Trophoblast cell (in vitro differentiated cells and primary cell): ENCODE measurements around the gene MYBL2.
A peak's percentile ranks its signal among the peaks of the same experiment; 100 is the strongest.
"Not testable (repeated sequence)": the region's sequence is repeated elsewhere in the genome, so short reads cannot be mapped to it uniquely, and the experiment has no call there.

Experiments
- DNase-seq, 2 donors: peaks; one replicate each; pipeline ENCODE4 v3.0.0-alpha.2; 2016
- H2AFZ ChIP-seq: 2 replicates; pipeline ENCODE4 v1.6.1; 2013; ENCODE audit warnings: low read length, moderate library complexity, mild to moderate bottlenecking; ENCODE audit not compliant: insufficient read depth, poor library complexity
- H2AK5ac ChIP-seq: 2 replicates; pipeline ENCODE4 v1.6.1; 2013; ENCODE audit warnings: mild to moderate bottlenecking, low read length
- H2BK120ac ChIP-seq: 2 replicates; pipeline ENCODE4 v1.6.1; 2013; ENCODE audit warnings: low read length, mild to moderate bottlenecking, moderate library complexity; ENCODE audit not compliant: insufficient read depth, poor library complexity
- H2BK12ac ChIP-seq: 2 replicates; pipeline ENCODE4 v1.6.1; 2013; ENCODE audit warnings: mild to moderate bottlenecking, low read length, moderate library complexity
- H2BK5ac ChIP-seq: 2 replicates; pipeline ENCODE4 v1.6.1; 2013; ENCODE audit warnings: low read length, low read depth, moderate library complexity, mild to moderate bottlenecking; ENCODE audit not compliant: poor library complexity
- H3K14ac ChIP-seq: 2 replicates; pipeline ENCODE4 v1.6.1; 2013; ENCODE audit warnings: mild to moderate bottlenecking, low read length
- H3K18ac ChIP-seq: 2 replicates; pipeline ENCODE4 v1.6.1; 2013; ENCODE audit warnings: mild to moderate bottlenecking, low read length
- H3K23ac ChIP-seq: 2 replicates; pipeline ENCODE4 v1.6.1; 2013; ENCODE audit warnings: low read length
- H3K27ac ChIP-seq: 2 replicates; pipeline ENCODE4 v1.5.1; 2013; ENCODE audit warnings: low read depth, mild to moderate bottlenecking, inconsistent platforms, low read length, moderate library complexity
- H3K27me3 ChIP-seq: 2 replicates; pipeline ENCODE4 v1.6.1; 2013; ENCODE audit warnings: inconsistent platforms, mild to moderate bottlenecking, low read length, moderate library complexity; ENCODE audit not compliant: insufficient read depth
- H3K36me3 ChIP-seq, 2 experiments: 1 replicate in 1 of 2; 2 replicates in 1 of 2; pipeline ENCODE4 v1.6.1; 2013; ENCODE audit warnings: low read length in 2 of 2, mild to moderate bottlenecking in 2 of 2, moderate library complexity in 1 of 2; ENCODE audit not compliant: insufficient read depth in 2 of 2, control insufficient read depth in 1 of 2
- H3K4ac ChIP-seq: 2 replicates; pipeline ENCODE4 v1.6.1; 2013; ENCODE audit warnings: low read depth, mild to moderate bottlenecking, low read length, moderate library complexity
- H3K4me1 ChIP-seq, 2 experiments: 1 replicate in 1 of 2; 2 replicates in 1 of 2; pipeline ENCODE4 v1.6.1; 2013; ENCODE audit warnings: low read length in 2 of 2, mild to moderate bottlenecking in 2 of 2, moderate library complexity in 1 of 2; ENCODE audit not compliant: insufficient read depth in 2 of 2, control insufficient read depth in 1 of 2
- H3K4me2 ChIP-seq: 2 replicates; pipeline ENCODE4 v1.6.1; 2013; ENCODE audit warnings: inconsistent platforms, mild to moderate bottlenecking, low read length, moderate library complexity
- H3K4me3 ChIP-seq: 2 replicates; pipeline ENCODE4 v1.5.1; 2013; ENCODE audit warnings: mild to moderate bottlenecking, low read depth, low read length, inconsistent platforms
- H3K79me1 ChIP-seq: one replicate; pipeline ENCODE4 v1.6.1; 2013; ENCODE audit warnings: low read length
- H3K79me2 ChIP-seq: 2 replicates; pipeline ENCODE4 v1.6.1; 2013; ENCODE audit warnings: low read length, mild to moderate bottlenecking; ENCODE audit not compliant: control insufficient read depth, insufficient read depth, poor library complexity
- H3K9ac ChIP-seq: 2 replicates; pipeline ENCODE4 v1.6.1; 2013; ENCODE audit warnings: mild to moderate bottlenecking, low read length
- H3K9me3 ChIP-seq: 2 replicates; pipeline ENCODE4 v1.6.1; 2013; ENCODE audit warnings: low read depth, mild to moderate bottlenecking, control low read depth, inconsistent platforms, low read length; ENCODE audit not compliant: insufficient read depth
- H4K12ac ChIP-seq: 2 replicates; pipeline ENCODE4 v1.6.1; 2013; ENCODE audit warnings: low read depth, mild to moderate bottlenecking, low read length, moderate library complexity
- H4K8ac ChIP-seq: 2 replicates; pipeline ENCODE4 v1.6.1; 2013; ENCODE audit warnings: low read depth, mild to moderate bottlenecking, low read length, moderate library complexity
- H4K91ac ChIP-seq: one replicate; pipeline ENCODE4 v1.6.1; 2013; ENCODE audit warnings: low read depth, mild to moderate bottlenecking, low read length, moderate library complexity
- WGBS: extraction: QIAGEN DNeasy Blood & Tissue Kit; methylation state at CpG from one replicate; pipeline ENCODE4 v1.1.7; 2013; ENCODE audit warnings: missing lambda C conversion rate; ENCODE audit not compliant: insufficient read length, insufficient coverage; ENCODE audit errors: extremely low coverage; 5-methylcytosine and 5-hydroxymethylcytosine counted together

Gene MYBL2

GRCh38 chr20:43755390-43755789 is 88.5 kb downstream of the MYBL2 start:
- no peak overlapping the region for H3K27ac ChIP-seq
- H4K12ac ChIP-seq, result no peak overlapping the region
- H4K8ac ChIP-seq, result no peak overlapping the region
- H3K4ac ChIP-seq, result no peak overlapping the region
- H3K4me2 ChIP-seq, result no peak overlapping the region
- H3K14ac ChIP-seq, result no peak overlapping the region
- no peak overlapping the region for H2BK5ac ChIP-seq
- H3K79me1 ChIP-seq, result no peaks in the 10 kb centered on the region
- DNase-seq, result no peak
- no peak overlapping the region for H3K23ac ChIP-seq
- H2BK120ac ChIP-seq, result no peak overlapping the region
- H3K9me3 ChIP-seq, result no peaks in the 10 kb centered on the region
- no peak overlapping the region for H3K9ac ChIP-seq
- no peak overlapping the region for H2AFZ ChIP-seq
- H2BK12ac ChIP-seq, result no peak overlapping the region
- H4K91ac ChIP-seq, result no peak overlapping the region
- H3K36me3 ChIP-seq, result no peaks in the 10 kb centered on the region
- no peak overlapping the region for H3K18ac ChIP-seq
- H3K27me3 ChIP-seq, result no peaks in the 10 kb centered on the region
- no peaks in the 10 kb centered on the region for H3K4me1 ChIP-seq
- H3K79me2 ChIP-seq, result no peaks in the 10 kb centered on the region
- WGBS, result no CpG with 5 or more reads among the region's 7 CpGs
- H2AK5ac ChIP-seq, result no peak overlapping the region
- no peak overlapping the region for H3K4me3 ChIP-seq

- no peak overlapping the region for H2AK5ac ChIP-seq
- H3K23ac ChIP-seq, result no peak overlapping the region
- no peak overlapping the region for H3K18ac ChIP-seq
- no peaks in the 10 kb centered on the region for H3K79me1 ChIP-seq
- no peak overlapping the region for H2BK5ac ChIP-seq
- no peak overlapping the region for H3K9ac ChIP-seq
- no peaks in the 10 kb centered on the region for H3K36me3 ChIP-seq
- H2AFZ ChIP-seq, result no peak overlapping the region
- DNase-seq, result no peak
- H4K8ac ChIP-seq, result no peak overlapping the region
- no peak overlapping the region for H4K91ac ChIP-seq
- no peaks in the 10 kb centered on the region for H3K4me1 ChIP-seq
- no peak overlapping the region for H3K27ac ChIP-seq
- WGBS, result no CpG with 5 or more reads among the region's 8 CpGs
- H2BK120ac ChIP-seq, result no peak overlapping the region
- no peak overlapping the region for H3K4me2 ChIP-seq
- no peak overlapping the region for H3K4me3 ChIP-seq
- H3K27me3 ChIP-seq, result no peaks in the 10 kb centered on the region
- H3K9me3 ChIP-seq, result no peaks in the 10 kb centered on the region
- no peaks in the 10 kb centered on the region for H3K79me2 ChIP-seq
- no peak overlapping the region for H4K12ac ChIP-seq
- H3K14ac ChIP-seq, result no peak overlapping the region
- H2BK12ac ChIP-seq, result no peak overlapping the region
- no peak overlapping the region for H3K4ac ChIP-seq
These were observed 88.9 kb downstream of the MYBL2 start for GRCh38 chr20:43755851-43756250.

- peak overlapping the region; percentile 53 for H3K9ac ChIP-seq
- H3K36me3 ChIP-seq, H3K27ac ChIP-seq, H3K4me1 ChIP-seq, H4K8ac ChIP-seq, H3K14ac ChIP-seq, H3K9me3 ChIP-seq, H3K4ac ChIP-seq, H2BK12ac ChIP-seq, DNase-seq, H4K12ac ChIP-seq, H2BK5ac ChIP-seq, H3K27me3 ChIP-seq, H4K91ac ChIP-seq, H2AFZ ChIP-seq, H3K79me1 ChIP-seq, H2BK120ac ChIP-seq, H3K79me2 ChIP-seq, H3K4me2 ChIP-seq, H3K23ac ChIP-seq, H2AK5ac ChIP-seq, H3K4me3 ChIP-seq, H3K18ac ChIP-seq: not testable (repeated sequence)
- no CpG with 5 or more reads among the region's 6 CpGs for WGBS
These were observed 91.0 kb downstream of the MYBL2 start for GRCh38 chr20:43757888-43758287.

GRCh38 chr20:43761386-43762340 is 94.7 kb downstream of the MYBL2 start:
- no peak overlapping the region for H2BK12ac ChIP-seq

More at GRCh38 chr20:43761386-43762340, 94.7 kb downstream of the MYBL2 start:
- Histone ChIP-seq H3K18ac (no peak overlapping the region), H2AFZ (no peak overlapping the region), H3K14ac (no peak overlapping the region), H3K9ac (no peak overlapping the region), H2BK5ac (no peak overlapping the region), H3K4me3 (no peak overlapping the region), H3K4me1 (no peaks in the 10 kb centered on the region), H3K79me2 (no peaks in the 10 kb centered on the region), H3K4me2 (no peak overlapping the region), H3K9me3 (no peaks in the 10 kb centered on the region), H3K79me1 (no peaks in the 10 kb centered on the region), H4K12ac (no peak overlapping the region), H3K4ac (no peak overlapping the region), H2AK5ac (no peak overlapping the region), H4K8ac (no peak overlapping the region), H3K27ac (no peak overlapping the region), H3K27me3 (no peaks in the 10 kb centered on the region), H4K91ac (no peak overlapping the region), H2BK120ac (no peak overlapping the region), H3K36me3 (no peaks in the 10 kb centered on the region), H3K23ac (no peak overlapping the region)
- DNase-seq, result peak in 1 of 2 donors; percentile 33
- WGBS, result no CpG with 5 or more reads among the region's 15 CpGs
